ENCODE results near the gene RTEL1. TPM values are rescaled to one million over a fixed set of nuclear protein-coding genes. Genes with fewer than 3 reads are reported as not detected.

RTEL1 gene
- total RNA-seq, 1 experiment from 2014 or later, result 43.0 TPM

- no peaks in the 10 kb centered on the region for H3K9me3 ChIP-seq (ENCODE audit: low read length)
- BruUV-seq (replicated peaks), result TSS peak; percentile 34
- H3K27ac ChIP-seq (ENCODE audit: low read length), result no peak overlapping the region
- no peaks in the 10 kb centered on the region for H3K4me1 ChIP-seq (ENCODE audit: insufficient read depth, low read length)
- H4K20me1 ChIP-seq (ENCODE audit: low read length), result no peaks in the 10 kb centered on the region
- ChIA-PET CTCF (interaction anchor here (0.7 kb wide), 1 partner anchor 31 kb away, joined by 3 read pairs; no protein-coding TSS in a partner anchor), POLR2A (ENCODE audit: unreplicated experiment) (no interaction called here)
- no peak overlapping the region for H2AFZ ChIP-seq (ENCODE audit: low read length)
- no peak overlapping the region for H3K4me2 ChIP-seq (ENCODE audit: low read length)
- no peaks in the 10 kb centered on the region; the same call in 1 of the 2 replicates for H3K36me3 ChIP-seq (ENCODE audit: low read depth, low read length)
- H3K27me3 ChIP-seq (ENCODE audit: low read length), result no peaks in the 10 kb centered on the region
- H3K9ac ChIP-seq (ENCODE audit: low read length), result no peak overlapping the region
- H3K4me3 ChIP-seq (ENCODE audit: low read length), result no peak overlapping the region
- H3K9me2 ChIP-seq (replicated peaks; ENCODE audit: low read length), result no peaks in the 10 kb centered on the region
- H3F3A ChIP-seq (ENCODE audit: low read length, unreplicated experiment), result no peaks in the 10 kb centered on the region
- H3K79me2 ChIP-seq (ENCODE audit: low read length), result peaks cover 7% of the 10 kb centered on the region; the same call in 1 of the 2 replicates
- ATAC-seq (no peak), DNase-seq (no peak)
- intact Hi-C loops (cut with micrococcal nuclease), result no loop called here
- TF ChIP-seq EZH2 (IDR thresholded peaks at IDR 0.05; ENCODE audit: low read length, unreplicated experiment) (no peak), CTCF (conservative IDR thresholded peaks at IDR 0.05; ENCODE audit: low read depth, low read length) (no peak), EZH2phosphoT487 (IDR thresholded peaks at IDR 0.05; ENCODE audit: borderline replicate concordance, low read length) (no peak)
Observed at GRCh38 chr20:63734946-63735858, 77.1 kb downstream of the RTEL1 start.

DNA sequence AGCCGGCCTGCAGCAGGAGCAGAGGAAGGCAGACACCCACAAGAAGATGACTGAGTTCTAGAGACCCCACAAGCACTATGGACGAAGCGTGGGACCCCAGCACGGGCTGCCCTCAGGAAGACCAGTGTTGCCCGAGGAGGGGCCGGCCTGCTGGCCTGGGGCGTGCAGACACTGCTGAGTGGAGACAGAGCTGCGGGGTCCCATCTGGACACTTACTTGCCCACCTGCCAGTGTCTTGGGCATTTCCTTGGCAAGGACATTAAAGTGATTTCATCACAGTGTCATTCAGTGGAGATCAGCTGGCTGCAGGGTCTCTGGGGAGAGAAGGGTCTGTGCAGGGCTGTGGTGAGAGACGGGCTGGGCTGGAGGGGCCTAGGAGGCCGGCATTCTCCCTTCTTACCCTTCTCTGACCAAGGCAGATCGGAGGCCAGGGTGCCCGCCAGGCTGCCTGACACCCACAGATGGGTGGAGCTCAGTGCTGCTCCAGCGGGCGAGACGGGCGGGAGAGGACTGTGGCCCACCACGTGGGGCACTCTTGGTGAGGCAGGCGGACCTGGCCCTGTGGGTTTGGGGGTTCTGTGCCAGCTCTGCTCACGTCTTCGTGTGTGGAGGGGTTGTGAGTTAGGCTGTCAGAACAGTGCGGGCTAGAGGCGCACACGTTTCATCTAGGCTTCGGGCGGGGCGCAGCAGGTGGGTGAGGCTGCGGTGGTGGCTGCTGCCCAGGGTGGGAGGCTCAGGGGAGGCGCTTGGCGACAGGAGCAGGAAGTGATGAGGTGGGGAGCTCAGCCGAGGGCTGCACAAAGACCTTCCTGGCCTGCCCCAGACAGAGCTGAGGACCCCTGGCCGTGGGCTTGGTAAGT lies 78.0 kb downstream of the RTEL1 start, which contains the start of gene LIME1:
LIME1 (plus strand) TSS at position 806 of the 860 bp plus-strand sequence. CDS start 886 bp downstream, outside the sequence.
- H2AFZ ChIP-seq (ENCODE audit: low read length), result no peak within 1 kb of the TSS
- no peak within 1 kb of the TSS for H3K27ac ChIP-seq (ENCODE audit: low read length)
- H3K9ac ChIP-seq (ENCODE audit: low read length), result no peak within 1 kb of the TSS
- H3K9me3 ChIP-seq (ENCODE audit: low read length), result no peaks in the 10 kb centered on the region
- peaks cover 7% of the 10 kb centered on the region for H3K79me2 ChIP-seq (ENCODE audit: low read length)
- no peak for ATAC-seq
- no peaks in the 10 kb centered on the region; the same call in 1 of the 2 replicates for H3K36me3 ChIP-seq (ENCODE audit: low read depth, low read length)
- CTCF ChIA-PET, result interaction anchor here (0.7 kb wide), 1 partner anchor 30 kb away, joined by 3 read pairs; no protein-coding TSS in a partner anchor
- no peak within 1 kb of the TSS for H3K4me2 ChIP-seq (ENCODE audit: low read length)
- no TSS peak for BruUV-seq (replicated peaks)
- no peaks in the 10 kb centered on the region for H3K27me3 ChIP-seq (ENCODE audit: low read length)
- no peak for DNase-seq
- H3F3A ChIP-seq (ENCODE audit: low read length, unreplicated experiment), result no peaks in the 10 kb centered on the region
- no peak for TF ChIP-seq EZH2phosphoT487 (IDR thresholded peaks at IDR 0.05; ENCODE audit: borderline replicate concordance, low read length)
- TF ChIP-seq CTCF (conservative IDR thresholded peaks at IDR 0.05; ENCODE audit: low read depth, low read length), result no peak
- no peak for TF ChIP-seq EZH2 (IDR thresholded peaks at IDR 0.05; ENCODE audit: low read length, unreplicated experiment)
- no peaks in the 10 kb centered on the region for H3K9me2 ChIP-seq (replicated peaks; ENCODE audit: low read length)
- POLR2A ChIA-PET (ENCODE audit: unreplicated experiment), result interaction anchor here (0.6 kb wide), 1 partner anchor 28 kb away, joined by 5 read pairs; the partner anchor contains the start of genes ARFRP1 and ZGPAT
- no peaks in the 10 kb centered on the region for H4K20me1 ChIP-seq (ENCODE audit: low read length)
- intact Hi-C loops (cut with micrococcal nuclease), result no loop called here
- H3K4me1 ChIP-seq (ENCODE audit: insufficient read depth, low read length), result peaks cover 3% of the 10 kb centered on the region
- no peak within 1 kb of the TSS for H3K4me3 ChIP-seq (ENCODE audit: low read length)
